ENCODE measurements around the gene RIMS4.

- TF ChIP-seq GATA2 (IDR thresholded peaks at IDR 0.05; ENCODE audit: low read depth, low read length) (no peak), GATA3 (IDR thresholded peaks at IDR 0.05; ENCODE audit: low read depth, low read length) (no peak)
These were observed 67.9 kb downstream of the RIMS4 start for GRCh38 chr20:44742304-44743079.

All from SH-SY5Y (cell line).